ENCODE data around the gene ITGB7.

GRCh38 chr12:53160000-53160399 lies 47.1 kb downstream of the ITGB7 start:
- TF ChIP-seq CTCF (IDR thresholded peaks at IDR 0.05 in 8 of 11, conservative IDR thresholded peaks at IDR 0.05 in 3 of 11), result no peak
- TF ChIP-seq POLR2A (IDR thresholded peaks at IDR 0.05), result no peak
- no peak for TF ChIP-seq POLR2AphosphoS5 (IDR thresholded peaks at IDR 0.05)
